ENCODE measurements around the gene CHAF1A. TPM values are rescaled to one million over a fixed set of nuclear protein-coding genes. Genes with fewer than 3 reads are reported as not detected.

CHAF1A gene
- total and polyA plus RNA-seq, 2 of the 8 experiments (the other 6 are each of a cell fraction or from before 2014, with no cell fraction given): 122 to 147 TPM

DNA sequence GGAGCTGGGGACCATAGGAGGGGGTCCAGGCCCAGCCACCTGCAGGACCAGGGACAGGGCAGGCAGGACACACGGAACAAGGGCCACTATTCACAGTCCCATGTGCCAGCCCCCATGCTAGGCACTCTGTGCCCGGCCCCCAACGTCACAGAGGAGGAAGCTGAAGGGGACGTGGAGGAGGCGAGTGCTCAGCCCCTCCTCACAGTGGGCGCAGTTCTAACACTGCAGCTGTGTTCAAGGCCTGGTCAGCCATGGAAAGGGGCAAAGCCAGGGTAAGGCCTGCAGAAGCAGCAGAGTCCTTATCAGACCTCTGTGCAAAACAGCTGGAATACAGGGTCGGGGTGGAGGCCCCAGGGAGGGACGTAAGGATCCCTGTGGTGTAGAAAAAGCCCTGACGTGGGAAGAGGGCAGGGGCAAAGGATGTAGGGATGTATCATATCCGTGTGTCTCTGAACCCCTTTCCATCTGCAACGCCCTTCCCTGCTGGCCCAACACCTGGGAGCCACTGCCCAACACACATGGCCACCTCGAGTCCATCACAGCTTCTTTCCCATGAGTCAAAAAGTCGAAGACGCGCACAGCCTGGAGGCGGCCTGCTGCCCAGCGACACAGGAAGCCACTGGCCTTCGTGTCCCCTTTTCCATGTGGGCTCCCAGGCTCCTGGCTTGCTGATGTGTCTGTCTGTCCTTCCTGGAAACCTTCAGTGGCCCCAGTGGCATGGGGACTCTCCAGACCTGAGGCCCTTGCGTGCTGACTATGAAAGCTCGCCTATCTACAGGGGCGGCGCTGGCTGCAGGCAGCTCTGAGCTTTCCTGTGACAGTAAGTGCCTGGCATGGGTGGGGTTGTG lies 30.1 kb upstream of the CHAF1A start:
- H2BK20ac ChIP-seq (ENCODE audit: low read length): no peak overlapping the region
- H3K4me2 ChIP-seq (ENCODE audit: insufficient read depth in 1 of 2, low read depth in 2 of 2, low read length in 2 of 2): no peak overlapping the region
- no peak overlapping the region for H3K4me3 ChIP-seq (ENCODE audit: extremely low read depth in 1 of 4, insufficient read depth in 2 of 4, low read depth in 3 of 4, low read length in 4 of 4)
- H3K79me2 ChIP-seq (ENCODE audit: control insufficient read depth in 1 of 2, insufficient read depth in 2 of 2, low read length in 2 of 2): peaks cover 0 to 17% of the 10 kb centered on the region in 2 experiments; a peak in 1 of 4 replicates
- peaks cover 31% of the 10 kb centered on the region for H3K79me1 ChIP-seq (ENCODE audit: low read depth, low read length)
- CTCF ChIA-PET (ENCODE audit: partially characterized antibody): interaction anchor here (1.0 to 6.3 kb wide), 4 partner anchors 10 to 105 kb away, joined by 5 to 72 read pairs (median 21); no protein-coding TSS in a partner anchor
- no peak overlapping the region for H3K56ac ChIP-seq (replicated peaks; ENCODE audit: insufficient read length, low read depth, low read length)
- H4K91ac ChIP-seq (replicated peaks; ENCODE audit: insufficient read length, low read length): no peak overlapping the region
- H2AFZ ChIP-seq (ENCODE audit: low read length): no peak overlapping the region
- no peak overlapping the region for H2BK12ac ChIP-seq (ENCODE audit: low read depth, low read length)
- H3K27me3 ChIP-seq (replicated peaks in 1 of 4; ENCODE audit: control insufficient read depth in 3 of 4, extremely low read depth in 1 of 4, insufficient read depth in 3 of 4, low read length in 3 of 4): no peaks in the 10 kb centered on the region
- no peak overlapping the region for H4K5ac ChIP-seq (ENCODE audit: insufficient read length, low read depth, low read length)
- no peaks in the 10 kb centered on the region for H3K9me3 ChIP-seq (ENCODE audit: insufficient read depth in 2 of 2, low read depth in 1 of 2, low read length in 1 of 2)
- no peak overlapping the region for H3K27ac ChIP-seq (ENCODE audit: low read depth, low read length)
- H2BK120ac ChIP-seq (replicated peaks; ENCODE audit: low read depth, low read length): no peak overlapping the region
- H3K9ac ChIP-seq (replicated peaks in 1 of 4; ENCODE audit: extremely low read depth in 1 of 4, low read depth in 3 of 4, low read length in 3 of 4): no peak overlapping the region
- no peak overlapping the region for H2AK5ac ChIP-seq (ENCODE audit: low read depth, low read length)
- FAIRE-seq: no peak
- H2BK5ac ChIP-seq (ENCODE audit: low read depth, low read length): no peak overlapping the region; the same call in 1 of the 2 replicates
- no peak overlapping the region; the same call in 1 of the 2 replicates for H3K18ac ChIP-seq (ENCODE audit: extremely low read depth, low read length)
- H2BK15ac ChIP-seq (ENCODE audit: low read length): no peak overlapping the region
- H3K23ac ChIP-seq (ENCODE audit: insufficient read length): no peak overlapping the region
- H3K4me1 ChIP-seq (replicated peaks in 1 of 4; ENCODE audit: control insufficient read depth in 3 of 4, insufficient read depth in 4 of 4, low read length in 3 of 4): peaks cover 5 to 47% (median 38%) of the 10 kb centered on the region in 4 experiments
- 92% methylated on average over 22 of the region's 22 CpGs; no CpG with 5 or more reads in 1 of the 2 experiments for WGBS, 2 experiments (ENCODE audit: extremely low coverage in 1 of 2, insufficient coverage in 1 of 2, insufficient read length in 1 of 2, insufficient replicate concordance in 2 of 2, low coverage in 1 of 2, low lambda C conversion rate in 2 of 2, missing lambda C conversion rate in 1 of 2)
- POLR2A ChIA-PET (ENCODE audit: partially characterized antibody): interaction anchor here (0.7 to 4.1 kb wide), 7 partner anchors 9 to 120 kb away, joined by 3 to 18 read pairs (median 3); no protein-coding TSS in a partner anchor
- H4K8ac ChIP-seq (ENCODE audit: extremely low read depth, insufficient read depth, low read length): peak overlapping the region; percentile 87; the same call in 1 of the 2 replicates
- peak in 1 of 2 experiments; percentile 41 for DNase-seq (ENCODE audit: low read depth in 1 of 2, low spot score in 2 of 2)
- no peak overlapping the region for H3K4ac ChIP-seq (replicated peaks; ENCODE audit: insufficient read length, low read depth, low read length)
- no peak overlapping the region for H3K14ac ChIP-seq (ENCODE audit: insufficient read length)
- no peaks in the 10 kb centered on the region for H3K23me2 ChIP-seq (ENCODE audit: low read depth, low read length)
- H4K20me1 ChIP-seq (replicated peaks in 1 of 2; ENCODE audit: control insufficient read depth in 1 of 2, insufficient read depth in 2 of 2, low read length in 2 of 2): peaks cover 22 to 40% of the 10 kb centered on the region in 2 experiments
- H3K36me3 ChIP-seq (ENCODE audit: control insufficient read depth in 2 of 4, insufficient read depth in 4 of 4, low read length in 3 of 4): no peaks in the 10 kb centered on the region
- TF ChIP-seq E2F6 (IDR thresholded peaks at IDR 0.05): no peak
- TF ChIP-seq, protein P1, sequence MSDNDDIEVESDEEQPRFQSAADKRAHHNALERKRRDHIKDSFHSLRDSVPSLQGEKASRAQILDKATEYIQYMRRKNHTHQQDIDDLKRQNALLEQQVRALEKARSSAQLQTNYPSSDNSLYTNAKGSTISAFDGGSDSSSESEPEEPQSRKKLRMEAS (IDR thresholded peaks at IDR 0.05): no peak
- TF ChIP-seq TAF7 (optimal IDR thresholded peaks at IDR 0.05; ENCODE audit: borderline replicate concordance, low read depth, low read length): no peak
- TF ChIP-seq KDM1A (IDR thresholded peaks at IDR 0.05; ENCODE audit: borderline replicate concordance, low read length): no peak
- no peak for TF ChIP-seq POU5F1 (IDR thresholded peaks at IDR 0.05; ENCODE audit: low read depth, low read length)
- no peak for TF ChIP-seq CEBPB (IDR thresholded peaks at IDR 0.05; ENCODE audit: low read depth, low read length)
- no peak for TF ChIP-seq PHF8 (conservative IDR thresholded peaks at IDR 0.05; ENCODE audit: low read depth, low read length)
- TF ChIP-seq CHD1 (IDR thresholded peaks at IDR 0.05; ENCODE audit: low read depth, low read length): no peak
- no peak for TF ChIP-seq RXRA (IDR thresholded peaks at IDR 0.05; ENCODE audit: insufficient read depth, low read depth, low read length)
- TF ChIP-seq TBP (IDR thresholded peaks at IDR 0.05; ENCODE audit: low read depth, low read length): no peak
- TF ChIP-seq SP4 (IDR thresholded peaks at IDR 0.05; ENCODE audit: low read length): no peak
